Chondrocyte (in vitro differentiated cells): ENCODE data around the gene SLC38A11. TPM values are rescaled to one million over a fixed set of nuclear protein-coding genes. Genes with fewer than 3 reads are reported as not detected.
A peak's percentile ranks its signal among the peaks of the same experiment; 100 is the strongest.

Experiments used
- DNase-seq: peaks from one replicate; pipeline ENCODE4 v3.0.0; 2021; ENCODE audit warnings: mixed read lengths, low spot score
- H3K27ac Mint-ChIP-seq: one replicate; pipeline ENCODE4 v1.8.0; 2021; ENCODE audit warnings: mild to moderate bottlenecking, moderate library complexity, mixed read lengths; ENCODE audit not compliant: unreplicated experiment
- H3K27me3 Mint-ChIP-seq: 2 replicates; pipeline ENCODE4 v1.8.0; 2021; ENCODE audit warnings: low read depth, mixed read lengths
- H3K36me3 Mint-ChIP-seq: 2 replicates; pipeline ENCODE4 v1.8.0; 2021; ENCODE audit warnings: low read depth, mixed read lengths
- H3K4me1 Mint-ChIP-seq: 2 replicates; pipeline ENCODE4 v1.8.0; 2021; ENCODE audit warnings: low read depth, mild to moderate bottlenecking, mixed read lengths
- H3K4me3 Mint-ChIP-seq: one replicate; pipeline ENCODE4 v1.8.0; 2021; ENCODE audit warnings: mild to moderate bottlenecking, moderate library complexity, mixed read lengths; ENCODE audit not compliant: unreplicated experiment
- H3K9me3 Mint-ChIP-seq: 2 replicates; pipeline ENCODE4 v1.8.0; 2021; ENCODE audit warnings: low read depth, mixed read lengths
- total RNA-seq: library from RNA; stranded (reverse); gene quantifications from 3 replicates; pipeline ENCODE4 v1.2.1, GENCODE V29; 2021
- TF ChIP-seq, protein P1 (sequence below): fragments of 200-600 bp; sonication (generic); IDR thresholded peaks from 2 replicates; pipeline ENCODE4 v1.5.0; 2021; ENCODE audit warnings: antibody characterized with exemption, mild to moderate bottlenecking, moderate library complexity

The SLC38A11 gene
- total RNA-seq, 1 donor from 2014 or later = 0.12 TPM

DNA sequence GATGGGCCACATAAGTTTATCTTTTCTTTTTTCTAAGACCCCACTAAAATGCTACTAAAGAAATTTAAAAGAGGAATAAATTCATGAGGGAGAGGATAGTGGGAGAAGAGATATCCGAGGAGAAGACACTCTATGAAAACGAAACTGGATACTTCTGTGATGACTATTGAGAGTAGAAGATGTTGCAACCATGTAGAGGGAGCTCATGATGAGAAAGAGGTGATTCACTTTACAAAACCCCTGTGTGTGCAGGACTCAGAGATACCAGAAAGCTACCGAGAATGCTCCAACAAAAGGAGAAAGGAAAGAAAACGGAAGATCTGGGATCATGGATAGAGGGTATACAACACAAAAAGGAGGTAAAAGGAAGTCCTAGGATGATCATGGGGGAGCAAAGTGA is 34.9 kb downstream of the SLC38A11 start:
- no peak for DNase-seq
- H3K9me3 Mint-ChIP-seq = no peaks in the 10 kb centered on the region
- peaks cover 15% of the 10 kb centered on the region for H3K4me1 Mint-ChIP-seq
- H3K36me3 Mint-ChIP-seq = no peaks in the 10 kb centered on the region
- H3K4me3 Mint-ChIP-seq = no peak overlapping the region
- TF ChIP-seq, protein P1, sequence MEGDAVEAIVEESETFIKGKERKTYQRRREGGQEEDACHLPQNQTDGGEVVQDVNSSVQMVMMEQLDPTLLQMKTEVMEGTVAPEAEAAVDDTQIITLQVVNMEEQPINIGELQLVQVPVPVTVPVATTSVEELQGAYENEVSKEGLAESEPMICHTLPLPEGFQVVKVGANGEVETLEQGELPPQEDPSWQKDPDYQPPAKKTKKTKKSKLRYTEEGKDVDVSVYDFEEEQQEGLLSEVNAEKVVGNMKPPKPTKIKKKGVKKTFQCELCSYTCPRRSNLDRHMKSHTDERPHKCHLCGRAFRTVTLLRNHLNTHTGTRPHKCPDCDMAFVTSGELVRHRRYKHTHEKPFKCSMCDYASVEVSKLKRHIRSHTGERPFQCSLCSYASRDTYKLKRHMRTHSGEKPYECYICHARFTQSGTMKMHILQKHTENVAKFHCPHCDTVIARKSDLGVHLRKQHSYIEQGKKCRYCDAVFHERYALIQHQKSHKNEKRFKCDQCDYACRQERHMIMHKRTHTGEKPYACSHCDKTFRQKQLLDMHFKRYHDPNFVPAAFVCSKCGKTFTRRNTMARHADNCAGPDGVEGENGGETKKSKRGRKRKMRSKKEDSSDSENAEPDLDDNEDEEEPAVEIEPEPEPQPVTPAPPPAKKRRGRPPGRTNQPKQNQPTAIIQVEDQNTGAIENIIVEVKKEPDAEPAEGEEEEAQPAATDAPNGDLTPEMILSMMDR = no peak
- H3K27me3 Mint-ChIP-seq = no peaks in the 10 kb centered on the region
- H3K27ac Mint-ChIP-seq = peak overlapping the region; percentile 6

DNA sequence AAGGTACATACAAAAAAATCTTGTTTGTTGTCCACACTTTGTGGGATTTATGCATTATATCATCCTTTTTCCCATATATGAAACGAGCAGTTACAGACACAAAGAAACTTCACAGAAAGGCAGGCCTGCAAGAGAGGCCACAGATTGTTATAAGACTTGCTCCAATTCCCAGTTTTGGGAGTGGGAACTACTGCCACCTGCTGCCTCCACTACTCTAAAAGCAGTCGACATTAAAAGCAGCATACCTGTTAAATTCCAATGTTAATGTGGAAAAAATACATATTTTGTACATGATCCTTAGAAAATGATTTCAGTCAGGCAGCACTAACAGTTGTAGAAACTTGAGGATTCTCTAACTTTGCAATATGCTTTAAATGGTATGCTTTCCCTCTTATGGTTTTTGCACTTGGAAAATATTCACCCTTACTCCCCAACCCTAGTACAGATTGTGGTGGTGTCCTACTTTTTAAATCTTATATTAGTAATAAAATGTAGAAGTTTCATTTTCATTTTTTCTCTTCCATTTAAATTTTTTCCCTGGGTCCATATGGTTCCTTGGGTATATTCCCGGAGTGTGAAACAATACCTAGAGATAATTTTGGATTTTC is 37.9 kb downstream of the SLC38A11 start:
- Mint-ChIP-seq H3K9me3 (no peaks in the 10 kb centered on the region), H3K4me3 (no peak overlapping the region), H3K27me3 (no peaks in the 10 kb centered on the region), H3K27ac (no peak overlapping the region), H3K4me1 (peaks cover 30% of the 10 kb centered on the region), H3K36me3 (no peaks in the 10 kb centered on the region)
- TF ChIP-seq, protein P1 = peak; percentile 86
- DNase-seq = no peak

- TF ChIP-seq, protein P1 = no peak
- no peaks in the 10 kb centered on the region for H3K27me3 Mint-ChIP-seq
- no peak overlapping the region for H3K4me3 Mint-ChIP-seq
- H3K9me3 Mint-ChIP-seq = no peaks in the 10 kb centered on the region
- H3K27ac Mint-ChIP-seq = no peak overlapping the region
- H3K36me3 Mint-ChIP-seq = no peaks in the 10 kb centered on the region
- DNase-seq = no peak
- peaks cover 31% of the 10 kb centered on the region for H3K4me1 Mint-ChIP-seq
Measured at GRCh38 chr2:164915566-164915965, 39.8 kb downstream of the SLC38A11 start.

DNA sequence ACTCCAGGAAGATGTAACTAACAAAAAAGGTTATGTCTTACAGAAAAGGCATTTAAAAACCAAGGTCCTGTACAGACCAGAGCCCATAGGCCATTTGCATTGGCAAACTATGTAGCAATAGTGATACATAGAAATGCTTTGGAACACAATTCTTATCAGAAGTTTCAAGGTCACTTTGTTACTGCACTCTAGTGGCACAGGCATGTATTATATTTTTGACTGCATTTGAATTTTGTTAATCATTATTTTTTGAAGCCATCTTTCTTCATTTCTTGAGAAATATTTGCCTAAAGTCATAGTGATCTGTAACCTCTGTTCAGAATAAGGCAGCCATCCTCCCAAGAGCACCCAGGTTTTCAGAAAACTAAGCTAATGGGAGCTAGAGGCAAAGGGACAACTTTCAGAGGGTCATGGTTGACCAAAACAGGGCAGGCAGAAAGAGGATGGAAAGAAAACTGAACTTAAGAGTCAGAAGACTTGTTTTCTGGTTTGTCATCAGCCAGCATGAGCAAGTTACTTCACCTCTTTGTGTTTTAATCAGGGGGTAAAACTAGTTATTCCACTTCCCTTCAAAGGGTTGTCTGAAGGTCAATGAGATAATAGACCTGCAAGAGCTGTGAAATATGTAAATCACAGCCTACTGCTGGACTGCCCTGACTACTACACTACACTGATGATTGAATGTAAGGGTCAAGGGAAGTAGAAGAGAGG is 41.5 kb downstream of the SLC38A11 start:
- H3K4me3 Mint-ChIP-seq = no peak overlapping the region

DNA sequence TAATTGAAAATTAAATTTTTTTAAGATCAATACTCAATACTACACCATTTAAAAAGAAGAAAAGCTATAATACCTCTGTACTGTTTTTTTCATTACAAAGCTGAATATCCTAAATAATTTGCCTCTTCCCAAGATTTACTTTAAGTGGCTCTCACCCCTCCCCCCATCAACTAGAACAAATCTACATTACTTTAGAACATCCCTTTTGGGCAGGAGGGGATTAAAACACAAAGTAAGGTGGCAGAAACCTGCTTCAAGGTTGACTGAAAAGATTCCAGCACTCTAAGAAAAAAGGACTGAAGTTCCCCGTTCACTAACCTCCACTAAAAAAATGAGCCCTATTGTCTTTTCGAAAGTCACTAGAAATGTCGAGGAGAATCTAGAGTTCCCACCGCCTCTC is 42.3 kb downstream of the SLC38A11 start:
- Mint-ChIP-seq H3K36me3 (no peaks in the 10 kb centered on the region), H3K9me3 (no peaks in the 10 kb centered on the region), H3K4me1 (peaks cover 42% of the 10 kb centered on the region), H3K4me3 (no peak overlapping the region), H3K27ac (no peak overlapping the region), H3K27me3 (no peaks in the 10 kb centered on the region)
- TF ChIP-seq, protein P1 = no peak
- no peak for DNase-seq

More for the DNA sequence above, 41.5 kb downstream of the SLC38A11 start:
- no peak for DNase-seq
- Mint-ChIP-seq H3K9me3 (no peaks in the 10 kb centered on the region), H3K27ac (no peak overlapping the region), H3K4me1 (peaks cover 42% of the 10 kb centered on the region), H3K27me3 (no peaks in the 10 kb centered on the region), H3K36me3 (no peaks in the 10 kb centered on the region)
- TF ChIP-seq, protein P1 = peak; percentile 79
